ENCODE measurements around the gene AGAP1. TPM values are rescaled to one million over a fixed set of nuclear protein-coding genes. Genes with fewer than 3 reads are reported as not detected.

The AGAP1 gene
- total RNA-seq, 1 donor from 2014 or later: 33.4 TPM

- Histone ChIP-seq H3K36me3 (peaks cover 36% of the 10 kb centered on the region), H3K27ac (no peak overlapping the region), H3K9me3 (no peaks in the 10 kb centered on the region), H3K4me3 (no peak overlapping the region), H3K4me1 (no peaks in the 10 kb centered on the region), H3K27me3 (no peaks in the 10 kb centered on the region)
- intact Hi-C loops (cut with DNase I): no loop called here
- DNase-seq: no peak
- ATAC-seq: no peak
- no peak for TF ChIP-seq CTCF (IDR thresholded peaks at IDR 0.05)
Measured at GRCh38 chr2:235804676-235805075, 310.8 kb downstream of the AGAP1 start.

GRCh38 chr2:235806986-235807750 lies 313.3 kb downstream of the AGAP1 start:
- no peaks in the 10 kb centered on the region for H3K9me3 ChIP-seq
- DNase-seq: no peak
- H3K27me3 ChIP-seq: no peaks in the 10 kb centered on the region
- no peak for ATAC-seq
- H3K4me3 ChIP-seq: no peak overlapping the region
- H3K27ac ChIP-seq: no peak overlapping the region
- no peak for TF ChIP-seq CTCF (IDR thresholded peaks at IDR 0.05)
- no peaks in the 10 kb centered on the region for H3K4me1 ChIP-seq
- intact Hi-C loops (cut with DNase I): no loop called here
- peaks cover 25% of the 10 kb centered on the region for H3K36me3 ChIP-seq

GRCh38 chr2:235808366-235808765 lies 314.5 kb downstream of the AGAP1 start:
- no peak for DNase-seq
- Histone ChIP-seq H3K4me3 (no peak overlapping the region), H3K36me3 (peaks cover 36% of the 10 kb centered on the region), H3K27ac (no peak overlapping the region), H3K27me3 (no peaks in the 10 kb centered on the region), H3K9me3 (no peaks in the 10 kb centered on the region), H3K4me1 (no peaks in the 10 kb centered on the region)
- intact Hi-C loops (cut with DNase I): no loop called here
- no peak for ATAC-seq
- no peak for TF ChIP-seq CTCF (IDR thresholded peaks at IDR 0.05)

DNA sequence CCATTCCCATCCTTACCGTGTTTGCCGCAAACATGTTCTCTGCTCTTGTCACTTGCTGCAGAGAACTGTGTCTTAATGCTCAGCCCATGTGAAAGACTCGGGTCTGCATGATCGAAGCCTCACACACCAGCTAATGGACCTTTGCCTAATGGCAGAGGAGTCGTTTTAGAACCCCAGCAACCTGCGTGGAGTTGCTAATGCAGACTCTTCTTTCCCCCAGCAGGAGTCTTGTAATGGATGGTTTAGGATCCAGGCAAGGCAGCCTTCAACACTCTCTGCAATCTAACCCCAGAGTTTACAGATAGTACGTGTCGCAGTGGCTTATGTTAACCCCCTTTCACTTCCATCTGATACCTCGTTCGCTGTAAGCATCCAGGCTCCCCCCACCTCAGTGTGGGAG lies 316.4 kb downstream of the AGAP1 start:
- no peaks in the 10 kb centered on the region for H3K27me3 ChIP-seq
- no peaks in the 10 kb centered on the region for H3K9me3 ChIP-seq
- H3K4me1 ChIP-seq: no peaks in the 10 kb centered on the region
- no peak for TF ChIP-seq CTCF (IDR thresholded peaks at IDR 0.05)
- no peak for DNase-seq
- intact Hi-C loops (cut with DNase I): no loop called here
- ATAC-seq: no peak
- H3K27ac ChIP-seq: no peak overlapping the region
- no peak overlapping the region for H3K4me3 ChIP-seq
- peaks cover 36% of the 10 kb centered on the region for H3K36me3 ChIP-seq

DNA sequence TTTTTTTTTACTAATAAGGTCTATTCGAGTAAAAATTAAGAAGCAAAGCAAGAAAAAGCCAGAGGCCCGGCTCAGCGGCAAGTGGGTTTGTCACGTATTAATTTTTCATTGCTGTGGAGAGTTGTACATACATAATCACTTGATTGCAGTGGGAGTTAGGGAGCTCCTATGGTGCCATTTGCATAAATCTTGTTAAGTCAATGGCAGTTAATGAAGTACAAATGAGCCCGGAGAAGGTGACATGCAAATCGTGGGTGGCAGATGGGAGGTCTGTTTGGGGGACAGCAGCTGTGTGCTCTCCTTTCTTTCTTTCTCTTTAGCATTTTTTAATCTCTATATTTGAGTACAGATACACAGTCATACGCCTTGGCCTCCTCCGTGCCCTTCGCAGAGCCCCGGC lies 317.0 kb downstream of the AGAP1 start:
- no peaks in the 10 kb centered on the region for H3K9me3 ChIP-seq
- intact Hi-C loops (cut with DNase I): no loop called here
- H3K4me3 ChIP-seq: no peak overlapping the region
- peaks cover 36% of the 10 kb centered on the region for H3K36me3 ChIP-seq
- TF ChIP-seq CTCF (IDR thresholded peaks at IDR 0.05): no peak
- H3K4me1 ChIP-seq: no peaks in the 10 kb centered on the region
- ATAC-seq (no peak), DNase-seq (no peak)
- no peak overlapping the region for H3K27ac ChIP-seq
- H3K27me3 ChIP-seq: no peaks in the 10 kb centered on the region
